Nephron (organoid): ENCODE measurements around the gene CAMK1G.
A peak's percentile ranks its signal among the peaks of the same experiment; 100 is the strongest.

Experiments used
- H3K27ac Mint-ChIP-seq, 3 experiments: 2 replicates each; pipeline ENCODE4 v1.8.0; 2020; ENCODE audit warnings: mixed read lengths in 3 of 3, mild to moderate bottlenecking in 2 of 3, moderate library complexity in 1 of 3
- H3K27me3 Mint-ChIP-seq: 2 replicates; pipeline ENCODE4 v1.8.0; 2021; ENCODE audit warnings: low read depth, mild to moderate bottlenecking, moderate library complexity, mixed read lengths
- H3K36me3 Mint-ChIP-seq: 2 replicates; pipeline ENCODE4 v1.8.0; 2020; ENCODE audit warnings: low read depth, mixed read lengths
- H3K4me1 Mint-ChIP-seq: 2 replicates; pipeline ENCODE4 v1.8.0; 2020; ENCODE audit warnings: mixed read lengths
- H3K4me3 Mint-ChIP-seq, 3 experiments: 2 replicates each; pipeline ENCODE4 v1.8.0; 2020; ENCODE audit warnings: mild to moderate bottlenecking in 3 of 3, mixed read lengths in 3 of 3, moderate library complexity in 2 of 3
- H3K9me3 Mint-ChIP-seq: 2 replicates; pipeline ENCODE4 v1.8.0; 2020; ENCODE audit warnings: mixed read lengths
- TF ChIP-seq, protein P1 (sequence below), 3 experiments: fragments of 200-600 bp; sonication (generic); IDR thresholded peaks; one replicate each; pipeline ENCODE4 v1.5.0; 2021; ENCODE audit warnings: antibody characterized with exemption in 3 of 3; ENCODE audit not compliant: unreplicated experiment in 3 of 3

Gene CAMK1G

GRCh38 chr1:209655411-209656231 lies 72.1 kb downstream of the CAMK1G start:
- Mint-ChIP-seq H3K4me1 (peaks cover 65% of the 10 kb centered on the region), H3K4me3 (no peak overlapping the region), H3K36me3 (no peaks in the 10 kb centered on the region), H3K27me3 (peaks cover 7% of the 10 kb centered on the region), H3K27ac (peak overlapping the region in 1 of 3 experiments; percentile 90), H3K9me3 (no peaks in the 10 kb centered on the region)
- TF ChIP-seq, protein P1, sequence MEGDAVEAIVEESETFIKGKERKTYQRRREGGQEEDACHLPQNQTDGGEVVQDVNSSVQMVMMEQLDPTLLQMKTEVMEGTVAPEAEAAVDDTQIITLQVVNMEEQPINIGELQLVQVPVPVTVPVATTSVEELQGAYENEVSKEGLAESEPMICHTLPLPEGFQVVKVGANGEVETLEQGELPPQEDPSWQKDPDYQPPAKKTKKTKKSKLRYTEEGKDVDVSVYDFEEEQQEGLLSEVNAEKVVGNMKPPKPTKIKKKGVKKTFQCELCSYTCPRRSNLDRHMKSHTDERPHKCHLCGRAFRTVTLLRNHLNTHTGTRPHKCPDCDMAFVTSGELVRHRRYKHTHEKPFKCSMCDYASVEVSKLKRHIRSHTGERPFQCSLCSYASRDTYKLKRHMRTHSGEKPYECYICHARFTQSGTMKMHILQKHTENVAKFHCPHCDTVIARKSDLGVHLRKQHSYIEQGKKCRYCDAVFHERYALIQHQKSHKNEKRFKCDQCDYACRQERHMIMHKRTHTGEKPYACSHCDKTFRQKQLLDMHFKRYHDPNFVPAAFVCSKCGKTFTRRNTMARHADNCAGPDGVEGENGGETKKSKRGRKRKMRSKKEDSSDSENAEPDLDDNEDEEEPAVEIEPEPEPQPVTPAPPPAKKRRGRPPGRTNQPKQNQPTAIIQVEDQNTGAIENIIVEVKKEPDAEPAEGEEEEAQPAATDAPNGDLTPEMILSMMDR (IDR thresholded peaks at IDR 0.05; ENCODE audit: unreplicated experiment in 3 of 3), result no peak

- H3K4me1 Mint-ChIP-seq, result peaks cover 66% of the 10 kb centered on the region
- no peaks in the 10 kb centered on the region for H3K9me3 Mint-ChIP-seq
- peak overlapping the region in 1 of 3 experiments; percentile 25 for H3K27ac Mint-ChIP-seq
- no peaks in the 10 kb centered on the region for H3K36me3 Mint-ChIP-seq
- TF ChIP-seq, protein P1 (IDR thresholded peaks at IDR 0.05; ENCODE audit: unreplicated experiment in 3 of 3), result no peak
- no peak overlapping the region for H3K4me3 Mint-ChIP-seq
- H3K27me3 Mint-ChIP-seq, result peaks cover 3% of the 10 kb centered on the region
Observed at GRCh38 chr1:209657140-209657879, 73.8 kb downstream of the CAMK1G start.

- Mint-ChIP-seq H3K36me3 (no peaks in the 10 kb centered on the region), H3K4me3 (no peak overlapping the region)
- TF ChIP-seq, protein P1 (IDR thresholded peaks at IDR 0.05; ENCODE audit: unreplicated experiment in 3 of 3), result no peak
Observed at GRCh38 chr1:209657918-209658317, 74.4 kb downstream of the CAMK1G start.

DNA sequence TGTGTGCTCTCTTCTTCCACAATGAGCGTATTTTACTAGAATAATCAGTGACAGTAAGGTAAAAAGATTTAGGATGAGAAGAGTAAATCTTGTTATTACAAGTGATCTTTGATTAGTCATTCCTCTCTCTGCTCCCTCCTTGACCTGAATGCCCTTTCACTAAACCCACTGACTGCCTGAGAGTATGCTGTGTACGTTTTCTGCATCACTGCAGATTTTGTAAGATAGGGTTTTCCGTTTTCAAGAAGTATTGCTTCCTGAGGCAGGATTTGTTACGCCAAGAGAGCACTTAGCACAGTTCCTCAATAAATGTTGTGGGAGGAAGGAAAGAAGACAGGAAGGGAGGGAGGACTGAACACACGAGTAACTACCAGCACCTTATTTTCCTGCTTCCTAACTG lies 76.4 kb downstream of the CAMK1G start:
- Mint-ChIP-seq H3K36me3 (no peaks in the 10 kb centered on the region), H3K27me3 (peaks cover 3% of the 10 kb centered on the region), H3K9me3 (no peaks in the 10 kb centered on the region), H3K4me3 (no peak overlapping the region), H3K4me1 (peaks cover 41% of the 10 kb centered on the region), H3K27ac (peak overlapping the region; percentile 15 to 54 (median 29))
- TF ChIP-seq, protein P1 (IDR thresholded peaks at IDR 0.05; ENCODE audit: unreplicated experiment in 3 of 3), result no peak

More at GRCh38 chr1:209657918-209658317, 74.4 kb downstream of the CAMK1G start:
- Mint-ChIP-seq H3K9me3 (no peaks in the 10 kb centered on the region), H3K27ac (peak overlapping the region in 1 of 3 experiments; percentile 25), H3K27me3 (peaks cover 3% of the 10 kb centered on the region), H3K4me1 (peaks cover 60% of the 10 kb centered on the region)

DNA sequence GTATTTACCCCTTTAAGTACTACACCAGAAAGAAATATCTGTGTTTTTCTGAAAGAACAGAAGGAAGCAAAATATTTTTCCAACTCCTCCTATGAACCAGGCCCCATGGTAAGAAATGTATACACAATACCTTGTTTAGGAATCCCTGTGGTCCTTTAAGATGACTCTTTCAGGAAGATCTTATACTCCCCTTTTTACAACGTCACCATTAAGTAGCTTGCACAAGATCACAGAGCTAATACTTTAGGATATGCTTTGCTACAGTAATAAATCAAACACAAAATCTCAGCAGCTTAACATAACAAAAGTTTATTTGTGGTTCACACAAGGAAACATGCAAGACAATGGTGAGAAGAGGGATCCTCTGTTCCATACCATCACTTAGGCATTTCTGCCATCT lies 77.6 kb downstream of the CAMK1G start:
- Mint-ChIP-seq H3K27ac (peak overlapping the region in 2 of 3 experiments; percentile 20 to 50), H3K27me3 (peaks cover 3% of the 10 kb centered on the region), H3K4me1 (peaks cover 32% of the 10 kb centered on the region), H3K9me3 (no peaks in the 10 kb centered on the region), H3K4me3 (no peak overlapping the region), H3K36me3 (no peaks in the 10 kb centered on the region)
- TF ChIP-seq, protein P1 (IDR thresholded peaks at IDR 0.05; ENCODE audit: unreplicated experiment in 3 of 3), result no peak
